GM18867 (cell line): ENCODE measurements around the gene GET3.
"Not testable (repeated sequence)": the region's sequence is repeated elsewhere in the genome, so short reads cannot be mapped to it uniquely, and the experiment has no call there.

Experiments used
- ATAC-seq: cut with Tn5 transposase; IDR thresholded peaks from one replicate; pipeline ENCODE4 v1.9.1; 2021; ENCODE audit warnings: mild to moderate bottlenecking, moderate library complexity; ENCODE audit not compliant: unreplicated experiment

The GET3 gene

DNA sequence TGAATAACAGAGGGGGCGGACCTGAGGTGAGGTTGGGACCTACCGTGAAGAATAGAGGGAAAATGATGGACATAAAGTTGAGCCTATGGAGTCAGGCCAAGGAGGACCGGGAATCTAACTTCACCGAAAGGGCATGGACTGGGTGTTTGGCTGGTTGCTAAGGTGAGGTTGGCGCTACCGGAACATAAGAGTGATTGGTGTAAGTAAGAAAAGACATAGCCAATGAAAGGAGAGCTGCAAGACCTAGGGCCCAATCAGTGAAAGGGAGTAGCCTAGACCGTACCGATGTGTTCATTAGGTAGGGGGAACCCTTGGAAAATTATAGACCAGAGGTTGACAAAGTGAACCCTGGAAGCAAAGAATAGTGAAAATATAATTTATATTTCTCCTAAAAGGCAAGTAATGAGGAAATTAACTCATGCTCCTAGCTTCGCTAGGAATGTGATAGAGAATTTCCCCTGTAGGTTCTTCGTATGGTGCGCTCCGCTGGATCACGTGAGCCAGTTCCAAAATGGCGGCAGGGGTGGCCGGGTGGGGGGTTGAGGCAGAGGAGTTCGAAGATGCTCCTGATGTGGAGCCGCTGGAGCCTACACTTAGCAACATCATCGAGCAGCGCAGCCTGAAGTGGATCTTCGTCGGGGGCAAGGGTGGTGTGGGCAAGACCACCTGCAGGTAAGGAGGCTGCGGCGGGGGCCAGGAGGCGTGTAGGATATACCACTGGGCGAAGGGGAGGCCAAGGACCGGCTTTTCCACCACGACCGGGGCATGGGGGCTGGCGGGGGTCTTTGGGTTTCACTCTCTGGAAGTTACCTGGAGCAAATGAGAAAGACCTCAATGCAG, at the start of gene GET3:
Gene GET3, plus strand, starts transcription at position 503 of the 840 bp plus-strand sequence. Its CDS starts 9 bp downstream, at position 512.
- peak; percentile 68 for ATAC-seq

DNA sequence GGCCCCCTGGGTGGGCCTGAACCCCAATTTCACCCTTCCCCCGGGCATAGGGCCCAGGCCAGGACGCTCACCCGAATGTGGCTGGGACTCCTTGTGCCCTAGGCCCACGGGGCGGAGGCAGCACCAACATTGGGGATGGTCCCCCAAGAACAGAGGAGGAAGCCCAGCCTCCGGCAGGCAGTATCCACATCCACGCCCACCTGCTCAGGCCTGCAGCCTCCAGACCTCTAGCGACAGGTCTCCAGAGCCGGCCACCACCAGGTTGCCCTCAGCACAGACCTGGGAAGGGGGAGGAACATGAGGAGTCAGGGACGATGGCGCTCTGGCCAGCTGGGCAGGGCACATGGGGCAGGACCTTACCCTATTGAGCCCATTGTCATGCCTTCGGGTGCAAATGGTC, 48.3 kb upstream of the GET3 start:
- ATAC-seq = no peak

DNA sequence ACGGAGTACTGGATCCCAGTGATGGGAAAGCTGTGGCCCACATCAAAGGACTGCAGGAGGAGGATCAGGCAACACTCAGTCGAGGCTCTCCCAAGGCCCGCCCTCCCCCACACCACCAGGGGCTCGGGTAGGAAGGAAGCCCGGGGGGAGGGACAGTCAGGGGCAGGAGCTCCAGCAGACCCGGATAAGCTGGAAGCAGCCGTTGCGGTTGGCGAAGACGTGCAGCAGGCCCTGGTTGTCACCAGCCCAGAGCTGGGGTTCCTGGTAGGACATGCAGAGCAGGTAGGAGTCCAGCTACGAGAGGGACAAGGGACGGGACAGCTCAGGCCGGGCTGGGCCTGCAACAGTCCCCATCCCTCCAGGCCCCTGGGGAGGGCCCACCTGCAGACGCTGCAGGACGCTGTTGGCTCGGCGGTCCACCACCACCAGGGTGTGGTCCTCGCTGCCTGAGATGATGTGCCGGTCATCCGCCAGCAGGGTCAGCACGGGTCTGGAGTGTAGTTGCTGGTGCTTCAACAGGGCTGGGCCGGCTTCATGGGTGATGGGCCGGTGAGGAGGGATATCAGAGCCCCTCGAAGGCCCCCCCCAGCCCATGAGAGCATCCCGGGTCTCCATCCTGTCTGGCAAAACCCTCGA, 47.6 kb upstream of the GET3 start:
- ATAC-seq = no peak

DNA sequence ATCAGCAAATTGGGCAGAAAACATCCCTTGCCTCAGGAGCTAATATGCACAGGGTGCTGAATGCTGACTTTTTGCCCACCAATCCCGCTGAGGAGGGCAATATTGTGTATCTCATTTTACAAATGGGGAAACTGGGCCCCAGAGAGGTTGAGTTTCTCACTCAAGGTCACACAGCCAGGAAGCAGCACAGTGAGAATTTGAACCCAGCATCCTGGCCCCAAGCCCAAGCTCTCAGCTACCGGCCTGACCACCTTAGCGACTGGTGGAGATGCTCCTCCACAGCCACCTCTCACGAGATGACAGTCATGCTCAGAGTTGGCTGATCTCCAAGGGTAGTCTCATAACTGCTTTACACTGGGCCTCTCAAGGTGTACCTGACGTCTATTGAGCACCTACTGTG, 44.3 kb upstream of the GET3 start:
- no peak for ATAC-seq

DNA sequence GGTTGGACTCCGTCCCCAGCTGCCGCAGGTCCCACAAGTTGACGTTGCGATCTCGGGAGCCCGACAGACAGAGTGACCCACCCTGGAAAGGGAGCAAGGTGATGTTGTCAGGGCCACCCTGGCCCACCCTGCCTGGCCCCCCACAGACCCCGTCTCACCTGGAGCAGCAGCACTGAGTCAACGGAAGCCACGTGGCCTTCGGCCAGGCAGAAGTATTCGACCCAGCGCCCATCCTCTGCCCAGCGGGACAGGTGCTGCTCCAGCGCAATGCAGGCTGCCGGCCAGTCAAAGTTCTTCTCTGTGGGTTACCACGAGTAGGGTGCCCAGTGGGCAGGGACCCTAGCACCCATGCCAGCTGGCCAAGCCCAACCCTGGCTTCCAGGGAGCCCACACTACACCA, 42.7 kb upstream of the GET3 start:
- no peak for ATAC-seq

DNA sequence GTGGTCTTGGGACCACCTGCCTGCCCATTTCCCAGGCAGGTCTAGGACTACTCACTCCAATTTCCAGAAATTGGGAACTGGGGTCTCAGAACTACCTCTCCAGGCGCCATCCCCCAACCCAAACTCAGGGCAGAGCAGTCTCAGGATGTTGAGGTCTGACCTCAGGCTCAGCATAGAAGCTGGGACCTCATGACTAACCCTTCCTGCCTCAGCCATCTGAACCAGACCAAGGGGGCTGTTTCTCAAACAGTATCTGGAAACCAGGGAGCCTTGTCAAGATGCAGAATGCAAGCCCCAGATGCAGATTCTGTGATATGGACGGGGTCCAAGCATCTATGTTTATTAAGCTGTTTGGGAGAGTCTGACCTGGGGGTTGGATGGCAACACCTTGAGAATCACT, 42.2 kb upstream of the GET3 start:
- ATAC-seq = no peak

DNA sequence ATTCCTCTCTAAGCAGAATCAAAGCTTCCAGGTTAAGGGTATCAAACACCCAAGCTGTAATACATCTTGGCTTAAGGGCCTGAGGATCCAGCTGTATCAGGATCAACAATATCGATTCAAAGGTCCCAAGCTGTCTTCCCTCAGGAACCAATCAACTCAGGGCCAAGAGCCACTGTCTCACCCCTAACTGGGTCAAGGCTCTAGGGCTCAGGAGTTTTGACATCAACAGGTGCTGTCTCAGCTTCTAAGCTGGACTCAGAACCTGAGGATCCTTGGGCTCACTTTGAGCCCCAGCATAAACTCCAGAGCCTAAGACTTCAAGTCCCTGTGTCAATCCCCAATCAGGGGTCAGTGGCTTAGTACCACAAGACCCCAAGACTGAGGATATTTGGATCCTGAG, 41.8 kb upstream of the GET3 start:
- no peak for ATAC-seq

DNA sequence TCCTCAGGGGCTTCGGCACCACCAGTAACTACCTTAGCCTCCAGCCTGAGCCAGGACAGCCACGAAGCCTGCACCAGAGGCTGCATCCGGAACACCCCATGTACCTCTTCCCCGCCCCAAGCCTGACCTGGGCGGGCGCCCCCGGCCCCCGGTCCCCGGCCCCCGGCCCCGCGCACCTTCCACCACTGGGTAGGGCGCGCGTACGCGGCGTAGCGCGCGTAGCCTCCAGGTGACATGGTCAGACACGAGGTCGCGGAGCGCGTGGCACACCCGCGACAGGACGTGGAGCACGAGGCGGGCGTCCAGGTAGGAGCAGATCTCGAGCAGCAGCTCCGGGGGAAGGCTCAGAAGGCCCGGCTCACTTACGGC, 41.3 kb upstream of the GET3 start:
- peak; percentile 18 for ATAC-seq

DNA sequence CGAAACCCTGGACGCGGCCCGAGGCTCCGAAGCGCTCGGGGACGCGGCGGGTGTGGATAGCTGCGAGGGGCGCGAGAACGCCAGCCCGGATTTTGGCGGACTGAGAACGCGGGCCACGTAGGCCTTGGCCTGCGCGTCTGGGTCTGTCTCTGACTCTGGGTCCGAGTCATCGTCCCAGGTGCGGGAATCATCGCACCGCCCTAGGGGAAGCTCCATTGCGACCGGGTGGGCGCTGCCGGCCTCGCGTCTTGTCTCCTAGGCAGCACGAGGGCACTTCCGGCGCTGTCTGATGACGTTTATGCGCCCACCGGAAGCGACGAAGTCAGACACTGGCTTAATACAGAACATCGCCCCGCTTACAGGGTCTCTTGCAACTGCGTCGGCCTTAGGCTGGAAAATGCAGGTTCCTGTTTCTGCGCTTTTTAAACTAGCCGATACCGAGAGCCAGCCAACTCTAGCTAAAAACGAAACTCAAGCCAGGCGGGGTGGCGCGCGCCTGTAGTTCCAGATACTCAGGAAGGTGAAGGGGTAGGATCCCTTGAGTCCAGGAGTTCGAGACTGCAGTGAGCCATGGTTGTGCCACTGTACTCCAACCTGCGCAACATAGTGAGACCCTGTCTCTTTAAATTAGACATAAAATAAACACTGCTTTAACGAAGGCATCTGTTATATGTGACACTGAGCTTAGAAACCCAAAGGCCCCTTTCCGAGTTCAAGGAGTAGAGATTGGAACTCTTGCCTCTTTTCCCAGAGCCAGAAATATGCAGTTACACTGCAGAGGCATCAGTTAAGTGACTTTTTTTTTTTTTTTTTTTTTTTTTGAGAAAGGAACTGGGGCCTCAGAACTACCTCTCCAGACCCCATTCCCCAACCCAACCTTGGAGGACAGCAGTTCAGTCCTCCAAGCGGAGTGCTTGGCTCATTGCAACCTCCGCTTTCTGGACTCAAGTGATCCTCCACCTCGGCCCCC, 40.6 kb upstream of the GET3 start, which contains the start of gene FBXW9:
Gene FBXW9, minus strand, starts transcription at position 266 of the 970 bp plus-strand sequence. Its CDS starts 50 bp downstream, at position 216.
- ATAC-seq = peak; percentile 76

DNA sequence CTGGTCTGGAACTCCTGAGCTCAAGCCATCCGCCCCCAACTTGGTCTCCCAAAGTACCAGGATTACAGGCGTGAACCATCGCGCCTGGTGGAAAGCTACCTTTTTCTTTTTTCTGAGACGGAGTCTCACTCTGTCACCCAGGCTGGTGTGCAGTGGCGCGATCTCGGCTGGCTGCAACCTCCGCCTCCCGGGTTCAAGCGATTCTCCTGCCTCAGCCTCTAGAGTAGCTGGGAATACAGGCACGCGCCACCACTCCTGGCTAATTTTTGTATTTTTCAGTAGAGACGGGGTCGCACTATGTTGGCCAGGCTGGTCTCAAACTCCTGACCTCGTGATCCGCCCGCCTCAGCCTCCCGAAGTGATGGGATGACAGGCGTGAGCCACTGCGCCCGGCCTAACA, 39.9 kb upstream of the GET3 start:
- ATAC-seq = not testable (repeated sequence)

DNA sequence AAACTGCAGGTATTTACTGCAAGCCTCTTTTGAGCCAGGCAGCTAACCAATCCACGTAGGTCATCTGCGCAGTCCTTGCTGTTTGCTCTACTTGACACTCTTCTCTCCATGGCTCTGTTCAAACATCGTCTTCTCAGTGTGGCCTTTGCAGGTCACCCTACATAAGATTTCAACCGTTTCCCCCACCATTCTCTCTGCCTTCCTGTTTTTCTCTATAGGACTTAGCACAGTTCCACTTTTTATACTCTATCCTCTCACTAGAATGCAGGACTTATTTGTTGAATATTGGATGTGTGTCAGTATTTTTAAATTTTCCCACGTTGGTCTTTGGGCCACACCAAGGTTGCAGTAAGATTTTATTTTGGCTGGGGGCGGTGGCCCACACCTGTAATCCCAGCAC, 39.2 kb upstream of the GET3 start:
- ATAC-seq = no peak

DNA sequence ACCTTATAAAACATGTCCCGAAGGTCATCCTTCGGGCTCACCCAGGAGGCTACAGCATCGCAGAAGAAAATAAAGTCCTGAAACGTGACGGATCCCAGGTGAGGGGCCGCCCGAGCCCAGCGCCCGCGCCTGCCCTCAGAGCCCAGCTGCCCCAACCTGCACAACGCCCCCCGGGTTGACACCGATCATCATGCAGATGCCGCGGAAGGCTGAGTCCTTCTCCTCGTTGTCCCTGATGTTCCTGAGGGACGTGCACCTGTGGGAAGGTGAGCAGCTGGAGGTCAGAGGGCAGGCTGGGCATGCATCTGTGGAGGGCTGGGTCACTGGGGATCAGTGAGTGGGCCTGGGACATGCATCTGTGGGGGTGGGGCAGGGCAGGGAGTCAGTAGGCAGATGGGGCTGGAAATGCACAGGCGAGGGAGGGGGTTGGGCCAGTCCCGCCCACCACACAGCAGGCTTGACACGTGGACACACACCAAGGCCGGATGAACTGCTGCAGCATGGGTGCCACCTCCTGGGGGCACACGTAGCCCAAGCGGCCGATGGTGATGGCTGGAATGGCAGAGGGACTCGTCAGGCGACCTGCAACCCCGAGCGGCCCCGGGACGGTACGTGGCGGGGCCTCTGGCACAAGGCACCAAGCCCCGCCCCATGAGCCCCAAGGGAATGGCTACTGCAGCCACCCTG, 35.6 kb upstream of the GET3 start:
- ATAC-seq = no peak

DNA sequence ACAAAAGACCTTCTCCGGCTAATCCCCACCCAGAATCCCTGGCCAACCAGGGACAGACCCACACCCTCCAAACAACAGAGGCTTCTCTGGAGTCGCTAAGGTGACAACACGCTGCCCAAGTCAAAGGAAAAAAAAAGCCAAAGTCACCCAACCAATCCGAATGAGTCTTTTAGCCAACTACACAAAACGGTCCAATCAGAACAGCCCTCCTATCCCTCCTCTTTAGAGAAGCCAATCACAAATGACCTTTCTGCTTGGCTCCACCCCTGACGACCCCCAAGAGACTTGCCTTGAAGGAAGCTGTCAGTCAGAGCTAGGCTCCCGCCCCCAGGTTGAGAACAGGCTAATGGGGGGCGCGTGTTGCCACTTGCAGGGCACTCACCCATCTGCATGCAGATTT, 34.3 kb upstream of the GET3 start:
- ATAC-seq = no peak

DNA sequence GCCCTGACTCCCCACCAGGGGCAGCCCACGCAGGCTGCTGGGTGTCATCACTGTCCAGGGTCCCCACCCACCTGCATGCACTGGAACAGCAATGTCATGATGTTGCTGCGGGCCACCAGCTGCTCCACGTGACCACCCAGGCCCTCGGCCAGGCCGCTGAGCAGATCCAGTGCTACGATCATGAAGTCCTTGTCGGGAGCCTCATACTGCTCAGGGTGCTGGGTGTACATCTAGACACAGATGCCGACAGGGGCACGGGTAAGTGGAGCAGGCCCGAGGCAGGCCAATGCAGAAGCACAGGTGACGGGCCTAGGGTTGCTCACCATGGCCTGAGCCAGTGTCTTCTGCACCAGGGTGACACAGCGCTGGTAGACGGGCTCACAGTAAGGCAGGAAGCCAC, 32.1 kb upstream of the GET3 start:
- no peak for ATAC-seq

DNA sequence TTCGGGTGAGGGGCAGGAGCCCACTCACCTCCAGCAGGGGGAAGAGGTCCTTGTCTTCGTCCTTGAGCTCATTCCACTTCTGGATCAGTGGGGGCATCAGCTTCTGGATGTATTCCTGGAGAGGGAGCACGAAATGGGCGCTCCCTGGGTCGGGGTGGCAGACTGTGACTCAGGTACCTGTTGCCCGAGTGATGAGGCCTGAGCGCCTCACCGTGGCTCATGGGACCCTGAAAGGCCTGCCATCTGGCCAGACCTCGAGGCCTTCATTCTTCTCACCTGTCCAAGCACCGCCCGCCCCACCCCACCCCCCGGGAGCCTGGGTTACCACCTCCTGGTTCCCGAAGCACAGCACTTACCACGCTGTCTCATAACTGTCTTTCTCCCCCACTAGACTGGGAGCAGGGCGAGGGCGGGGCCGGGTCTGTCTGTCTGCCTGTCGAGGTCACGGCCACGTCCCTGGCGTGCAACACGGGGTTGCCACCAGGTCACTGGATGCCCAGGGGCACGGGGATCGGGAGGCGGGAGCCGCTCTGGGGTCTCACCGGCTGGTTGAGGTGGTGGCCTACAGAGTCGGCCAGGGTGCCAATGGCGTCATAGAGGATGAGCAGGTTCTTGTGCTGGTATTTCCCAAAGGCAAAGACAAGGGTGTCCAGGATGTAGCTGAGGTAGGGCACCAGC, 31.5 kb upstream of the GET3 start:
- no peak for ATAC-seq

DNA sequence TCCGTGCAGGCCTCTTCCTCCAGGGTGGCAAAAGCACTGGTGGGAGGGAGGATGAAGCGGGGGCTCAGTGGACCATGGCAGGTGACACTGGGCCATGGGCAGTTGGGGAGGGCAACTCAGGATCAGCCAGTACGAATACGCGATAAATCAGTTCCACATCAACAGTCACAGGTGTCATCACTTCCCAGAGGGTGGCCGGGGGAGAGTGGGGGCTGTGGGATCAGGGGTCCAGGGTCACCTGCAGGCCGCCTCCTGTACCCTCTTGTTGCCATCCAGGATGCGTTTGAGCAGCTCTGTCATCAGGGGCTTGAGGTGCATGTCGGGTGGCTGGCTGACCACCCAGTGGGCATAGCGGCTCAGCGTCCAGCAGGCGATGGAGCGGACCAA, 31.0 kb upstream of the GET3 start:
- ATAC-seq = no peak

DNA sequence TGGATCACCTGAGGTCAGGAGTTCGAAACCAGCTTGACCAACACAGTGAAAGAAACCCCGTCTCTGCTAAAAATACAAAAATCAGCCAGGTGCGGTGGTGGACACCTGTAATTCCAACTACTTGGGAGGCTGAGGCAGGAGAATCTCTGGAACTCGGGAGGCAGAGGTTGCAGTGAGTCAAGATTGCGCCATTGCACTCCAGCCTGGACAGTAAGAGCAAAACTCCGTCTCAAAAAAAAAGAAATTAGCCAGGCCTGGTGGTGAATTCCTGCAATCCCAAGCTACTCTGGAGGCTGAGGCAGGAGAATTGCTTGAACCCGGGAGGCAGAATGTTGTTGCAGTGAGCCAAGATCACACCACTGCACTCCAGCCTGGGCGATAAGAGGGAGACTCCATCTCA, 28.7 kb upstream of the GET3 start:
- no peak for ATAC-seq

DNA sequence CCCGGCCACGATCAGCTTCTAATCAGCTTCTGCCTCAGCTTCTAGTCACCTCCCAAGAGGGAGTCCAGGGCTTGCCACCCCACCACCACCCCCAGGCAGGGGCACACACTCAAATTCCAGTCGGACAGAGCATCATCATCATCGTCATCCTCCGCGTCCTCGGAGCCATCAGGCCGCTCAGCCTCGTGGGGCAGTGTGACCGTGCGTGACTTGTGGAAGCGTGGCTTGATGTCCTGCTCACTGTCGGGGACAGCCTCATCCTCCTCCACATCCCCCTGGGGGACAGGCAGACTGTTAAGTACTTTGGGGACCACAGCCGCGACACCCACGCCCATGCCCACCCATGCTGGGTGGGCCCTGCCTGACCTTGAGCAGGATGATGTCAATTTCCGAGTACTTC, 26.1 kb upstream of the GET3 start:
- no peak for ATAC-seq

DNA sequence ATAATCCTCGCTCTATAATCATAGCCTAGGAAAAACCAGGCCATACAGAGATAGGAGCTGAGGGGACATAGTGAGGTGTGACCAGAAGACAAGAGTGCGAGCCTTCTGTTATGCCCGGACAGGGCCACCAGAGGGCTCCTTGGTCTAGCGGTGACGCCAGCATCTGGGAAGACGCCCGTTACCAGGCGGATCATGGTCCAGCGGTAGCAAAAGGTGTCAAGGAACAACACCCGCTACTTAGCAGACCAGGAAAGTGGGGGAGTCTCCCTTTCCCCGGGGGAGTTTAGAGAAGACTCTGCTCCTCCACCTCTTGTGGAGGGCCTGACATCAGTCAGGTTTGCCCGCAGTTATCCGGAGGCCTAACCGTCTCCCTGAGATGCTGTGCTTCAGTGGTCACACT, 25.2 kb upstream of the GET3 start:
- ATAC-seq = not testable (repeated sequence)

DNA sequence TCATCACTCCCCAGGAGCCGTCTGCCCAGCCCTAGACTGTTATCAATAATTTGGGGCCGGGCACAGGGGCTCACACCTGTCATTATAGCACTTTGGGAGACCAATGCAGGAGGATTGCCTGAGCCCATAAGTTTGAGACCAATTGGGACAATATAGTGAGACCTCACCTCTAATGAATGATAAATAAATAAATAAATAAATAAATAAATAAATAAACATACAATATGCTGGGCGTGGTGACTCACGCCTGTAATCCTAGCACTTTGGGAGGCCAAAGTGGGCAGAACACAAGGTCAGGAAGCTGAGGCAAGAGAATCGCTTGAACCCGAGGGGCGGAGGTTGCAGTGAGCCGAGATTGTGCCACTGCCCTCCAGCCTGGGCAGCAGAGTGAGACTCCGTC, 24.0 kb upstream of the GET3 start:
- ATAC-seq = not testable (repeated sequence)
